ENCODE results near the gene NRF1.

- TF ChIP-seq CTCF (IDR thresholded peaks at IDR 0.05 in 2 of 3, conservative IDR thresholded peaks at IDR 0.05 in 1 of 3; ENCODE audit: control insufficient read depth in 2 of 3, extremely low read depth in 1 of 3, insufficient read depth in 1 of 3, low read depth in 3 of 3, low read length in 3 of 3) (no peak), POLR2A (IDR thresholded peaks at IDR 0.05; ENCODE audit: low read depth, low read length) (no peak), CBX3 (IDR thresholded peaks at IDR 0.05; ENCODE audit: borderline replicate concordance, low read depth) (no peak), CHD1 (IDR thresholded peaks at IDR 0.05; ENCODE audit: low read depth, low read length) (no peak), POLR2AphosphoS5 (IDR thresholded peaks at IDR 0.05; ENCODE audit: low read length) (no peak)
Measured at GRCh38 chr7:129684777-129685176, 73.3 kb downstream of the NRF1 start.
